ENCODE results near the gene MSI2.
"Not testable (repeated sequence)": the region's sequence is repeated elsewhere in the genome, so short reads cannot be mapped to it uniquely, and the experiment has no call there.

MSI2 gene

GRCh38 chr17:57289613-57290012 lies 33.3 kb downstream of the MSI2 start:
- DNase-seq (ENCODE audit: low read depth in 2 of 2, low spot score in 1 of 2) = no peak

GRCh38 chr17:57290981-57291380 lies 34.7 kb downstream of the MSI2 start:
- no peak for DNase-seq (ENCODE audit: low read depth in 2 of 2, low spot score in 1 of 2)

GRCh38 chr17:57292091-57292490 lies 35.8 kb downstream of the MSI2 start:
- no peak for DNase-seq (ENCODE audit: low read depth in 2 of 2, low spot score in 1 of 2)

- no peak for DNase-seq (ENCODE audit: low read depth in 2 of 2, low spot score in 1 of 2)
Measured at GRCh38 chr17:57293077-57293476, 36.8 kb downstream of the MSI2 start.

- no peak for DNase-seq (ENCODE audit: low read depth in 2 of 2, low spot score in 1 of 2)
Measured at GRCh38 chr17:57294101-57294500, 37.8 kb downstream of the MSI2 start.

- peak in 1 of 2 donors; percentile 27 for DNase-seq (ENCODE audit: low read depth in 2 of 2, low spot score in 1 of 2)
Measured at GRCh38 chr17:57294629-57295501, 38.5 kb downstream of the MSI2 start.

- DNase-seq (ENCODE audit: low read depth in 2 of 2, low spot score in 1 of 2) = no peak
Measured at GRCh38 chr17:57295526-57296023, 39.3 kb downstream of the MSI2 start.

GRCh38 chr17:57296231-57296630 lies 39.9 kb downstream of the MSI2 start:
- no peak for DNase-seq (ENCODE audit: low read depth in 2 of 2, low spot score in 1 of 2)

GRCh38 chr17:57299176-57299575 lies 42.9 kb downstream of the MSI2 start:
- DNase-seq (ENCODE audit: low read depth in 2 of 2, low spot score in 1 of 2) = no peak

- not testable (repeated sequence) for DNase-seq (ENCODE audit: low read depth in 2 of 2, low spot score in 1 of 2)
Measured at GRCh38 chr17:57300592-57300991, 44.3 kb downstream of the MSI2 start.

- DNase-seq (ENCODE audit: low read depth in 2 of 2, low spot score in 1 of 2) = no peak
Measured at GRCh38 chr17:57302690-57303465, 46.6 kb downstream of the MSI2 start.

- DNase-seq (ENCODE audit: low read depth in 2 of 2, low spot score in 1 of 2) = no peak
Measured at GRCh38 chr17:57305144-57305728, 48.9 kb downstream of the MSI2 start.

GRCh38 chr17:57305908-57306504 lies 49.7 kb downstream of the MSI2 start:
- DNase-seq (ENCODE audit: low read depth in 2 of 2, low spot score in 1 of 2) = no peak

GRCh38 chr17:57308543-57309186 lies 52.3 kb downstream of the MSI2 start:
- DNase-seq (ENCODE audit: low read depth in 2 of 2, low spot score in 1 of 2) = no peak

- DNase-seq (ENCODE audit: low read depth in 2 of 2, low spot score in 1 of 2) = no peak
Measured at GRCh38 chr17:57309479-57309878, 53.2 kb downstream of the MSI2 start.

GRCh38 chr17:57311281-57312216 lies 55.2 kb downstream of the MSI2 start:
- no peak for DNase-seq (ENCODE audit: low read depth in 2 of 2, low spot score in 1 of 2)

- no peak for DNase-seq (ENCODE audit: low read depth in 2 of 2, low spot score in 1 of 2)
Measured at GRCh38 chr17:57312242-57312641, 55.9 kb downstream of the MSI2 start.

- DNase-seq (ENCODE audit: low read depth in 2 of 2, low spot score in 1 of 2) = no peak
Measured at GRCh38 chr17:57313097-57313835, 56.9 kb downstream of the MSI2 start.
